Lower leg skin (tissue), 3 donors: ENCODE results near the gene PIGC.

Source experiments
- CTCF ChIP-seq, 3 donors: fragments of 450-650 bp; IDR thresholded peaks; one replicate each; pipeline ENCODE4 v1.5.1; 2016; ENCODE audit warnings: antibody characterized with exemption in 3 of 3, mild to moderate bottlenecking in 3 of 3, moderate library complexity in 2 of 3
- POLR2A ChIP-seq, 2 donors: fragments of 450-650 bp; IDR thresholded peaks; one replicate each; pipeline ENCODE4 v1.6.1; 2016 to 2017; ENCODE audit warnings: antibody characterized with exemption in 2 of 2, mild to moderate bottlenecking in 1 of 2, moderate library complexity in 1 of 2

GRCh38 chr1:172394141-172394751 lies 49.6 kb downstream of the PIGC start:
- TF ChIP-seq POLR2A (IDR thresholded peaks at IDR 0.05), result no peak
- TF ChIP-seq CTCF (IDR thresholded peaks at IDR 0.05), result no peak
